Stimulated activated naive CD8-positive, alpha-beta T cell treated with anti-CD3 and anti-CD28 coated beads, Interleukin-15, Interleukin-2, amounts not matched to agents 100 ng/mL and 50 ng/mL, for 24 hours (primary cell): Measurements from ENCODE around the gene TGM2.

Experiments
- H3K27ac Mint-ChIP-seq: one replicate; pipeline ENCODE4 v1.8.0; 2021; ENCODE audit warnings: mild to moderate bottlenecking, mixed read lengths
- H3K27me3 Mint-ChIP-seq: one replicate; pipeline ENCODE4 v1.8.0; 2021; ENCODE audit warnings: mixed read lengths
- H3K36me3 Mint-ChIP-seq: one replicate; pipeline ENCODE4 v1.8.0; 2021; ENCODE audit warnings: low read depth, mixed read lengths
- H3K4me1 Mint-ChIP-seq: one replicate; pipeline ENCODE4 v1.8.0; 2021; ENCODE audit warnings: low read depth, mixed read lengths
- H3K4me3 Mint-ChIP-seq: one replicate; pipeline ENCODE4 v1.8.0; 2021; ENCODE audit warnings: mild to moderate bottlenecking, mixed read lengths
- H3K9me3 Mint-ChIP-seq: one replicate; pipeline ENCODE4 v1.8.0; 2021; ENCODE audit warnings: mixed read lengths

TGM2 gene

DNA sequence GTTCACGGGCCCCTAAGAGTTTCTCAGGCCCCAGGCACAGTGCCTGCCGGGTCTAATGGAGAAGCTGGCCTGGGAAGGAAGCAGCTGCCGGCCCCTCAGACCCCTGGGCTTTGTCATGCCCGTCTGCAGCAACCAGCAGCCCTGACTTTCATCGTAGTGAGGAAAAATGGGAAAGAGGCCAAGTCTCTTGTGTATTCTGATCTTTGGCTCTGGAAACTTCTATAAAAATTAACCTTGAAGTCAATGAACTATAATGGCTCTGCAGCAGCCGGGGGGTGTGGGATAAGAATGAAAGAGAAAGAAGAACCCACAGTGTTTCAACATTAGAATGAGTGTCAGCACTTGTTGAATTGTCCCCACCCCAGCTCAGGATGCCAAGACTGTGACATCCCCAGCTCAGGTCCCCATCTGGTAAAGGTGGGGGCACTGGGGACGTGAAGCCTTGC, 12.9 kb downstream of the TGM2 start:
- H3K27me3 Mint-ChIP-seq: peaks cover 20% of the 10 kb centered on the region
- no peaks in the 10 kb centered on the region for H3K36me3 Mint-ChIP-seq
- peaks cover 14% of the 10 kb centered on the region for H3K4me1 Mint-ChIP-seq
- H3K9me3 Mint-ChIP-seq: no peaks in the 10 kb centered on the region
- H3K4me3 Mint-ChIP-seq: peak overlapping the region; percentile 54
- peak overlapping the region; percentile 68 for H3K27ac Mint-ChIP-seq

DNA sequence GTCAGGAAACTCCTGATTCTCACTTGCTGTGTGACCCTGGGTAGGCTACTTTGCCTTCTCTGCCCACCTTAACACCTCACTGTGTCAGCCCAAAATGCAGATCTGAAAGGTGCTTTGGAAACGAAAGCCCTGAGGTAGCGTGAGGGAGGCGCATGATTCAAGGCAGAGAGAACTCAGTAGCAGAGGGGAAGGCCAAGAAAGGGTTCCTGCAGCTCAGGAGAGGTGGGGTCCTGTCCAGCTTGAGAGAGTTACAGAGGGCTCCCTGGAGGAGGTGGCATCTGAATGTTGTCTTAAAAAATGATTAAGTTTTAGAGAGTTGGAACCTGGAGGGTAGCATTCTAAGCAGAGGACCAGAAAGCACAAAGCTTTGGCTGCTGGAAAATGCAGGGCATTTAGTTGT, 13.6 kb downstream of the TGM2 start:
- Mint-ChIP-seq H3K4me3 (no peak overlapping the region), H3K27ac (no peak overlapping the region), H3K36me3 (no peaks in the 10 kb centered on the region), H3K27me3 (peaks cover 20% of the 10 kb centered on the region), H3K4me1 (peaks cover 14% of the 10 kb centered on the region), H3K9me3 (no peaks in the 10 kb centered on the region)

DNA sequence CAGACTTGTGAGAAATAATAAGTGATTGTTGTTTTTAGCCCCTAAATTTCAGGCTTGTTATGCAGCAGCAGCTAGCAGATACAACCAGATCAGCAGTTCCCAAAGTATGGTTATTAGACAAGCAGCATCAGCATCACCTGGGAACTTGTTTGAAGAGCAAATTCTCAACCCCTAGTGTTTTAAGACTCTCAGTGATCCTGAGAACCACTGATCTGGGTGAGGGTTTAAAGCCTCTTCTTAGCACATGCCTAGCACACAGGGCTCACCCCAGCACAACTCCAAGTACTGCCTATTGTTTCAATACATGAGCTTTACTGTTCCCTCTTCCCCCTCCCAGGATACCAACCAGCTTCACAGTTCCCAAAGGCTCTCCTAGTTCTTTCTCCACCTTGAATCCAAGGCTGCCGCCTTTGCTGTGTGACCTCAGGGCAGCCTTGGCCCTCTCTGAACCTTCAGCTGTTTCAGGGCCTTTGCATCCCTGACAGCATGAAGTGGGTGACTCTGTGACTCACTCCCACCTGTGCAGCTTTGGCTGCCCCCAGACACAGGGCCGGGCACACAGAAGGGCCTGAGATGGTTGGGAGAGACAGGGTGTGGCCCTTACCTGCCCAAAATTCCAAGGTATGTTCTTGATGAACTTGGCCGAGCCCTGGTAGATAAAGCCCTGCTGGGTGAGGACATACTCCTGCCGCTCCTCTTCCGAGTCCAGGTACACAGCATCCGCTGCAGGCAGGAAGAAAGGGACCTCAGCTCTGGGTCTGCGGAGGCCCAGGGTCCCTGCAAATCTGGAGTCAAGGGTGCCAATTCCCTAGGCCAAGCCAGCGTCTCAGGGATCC, 14.5 kb downstream of the TGM2 start:
- Mint-ChIP-seq H3K27me3 (peaks cover 20% of the 10 kb centered on the region), H3K36me3 (no peaks in the 10 kb centered on the region), H3K9me3 (no peaks in the 10 kb centered on the region), H3K4me3 (no peak overlapping the region), H3K27ac (no peak overlapping the region), H3K4me1 (peaks cover 14% of the 10 kb centered on the region)

DNA sequence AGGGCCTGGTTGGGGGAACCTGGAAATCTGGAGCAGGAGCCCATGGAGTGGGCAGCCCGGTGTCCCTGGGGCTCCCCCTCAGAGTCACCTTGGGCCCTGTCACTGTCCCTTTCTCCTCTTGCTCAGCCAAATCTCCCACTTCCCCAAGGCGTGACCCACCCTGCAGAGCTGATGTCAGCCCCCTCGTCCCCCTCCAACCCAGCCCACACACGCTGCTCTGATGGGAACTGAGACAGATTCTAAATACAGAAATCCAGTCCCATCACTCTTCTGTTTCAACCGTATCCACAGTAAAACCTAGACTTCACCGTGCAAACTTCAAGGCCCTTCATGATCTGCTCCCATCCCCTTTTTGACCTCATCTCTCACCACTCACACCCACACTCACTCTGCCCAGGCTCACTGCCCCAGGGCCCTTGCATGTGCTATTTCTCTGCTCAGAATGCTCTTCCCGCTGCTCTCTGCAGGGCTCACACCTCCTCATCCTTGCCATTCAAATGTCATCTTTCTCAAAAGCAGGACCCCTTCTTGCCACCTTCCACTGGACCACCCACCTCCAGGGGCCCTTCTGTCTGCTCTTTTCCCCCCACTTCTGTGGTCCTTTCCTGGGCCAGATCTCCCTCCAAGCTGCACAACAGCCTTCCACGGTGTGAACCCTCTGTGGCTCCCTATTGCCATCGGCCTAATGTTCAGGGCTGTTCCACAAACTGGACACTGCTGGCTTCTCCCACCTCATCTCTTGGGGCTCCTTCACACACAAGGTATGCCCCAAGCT, 16.6 kb downstream of the TGM2 start:
- Mint-ChIP-seq H3K4me3 (no peak overlapping the region), H3K27me3 (peaks cover 20% of the 10 kb centered on the region), H3K36me3 (no peaks in the 10 kb centered on the region), H3K4me1 (peaks cover 14% of the 10 kb centered on the region), H3K27ac (no peak overlapping the region), H3K9me3 (no peaks in the 10 kb centered on the region)

DNA sequence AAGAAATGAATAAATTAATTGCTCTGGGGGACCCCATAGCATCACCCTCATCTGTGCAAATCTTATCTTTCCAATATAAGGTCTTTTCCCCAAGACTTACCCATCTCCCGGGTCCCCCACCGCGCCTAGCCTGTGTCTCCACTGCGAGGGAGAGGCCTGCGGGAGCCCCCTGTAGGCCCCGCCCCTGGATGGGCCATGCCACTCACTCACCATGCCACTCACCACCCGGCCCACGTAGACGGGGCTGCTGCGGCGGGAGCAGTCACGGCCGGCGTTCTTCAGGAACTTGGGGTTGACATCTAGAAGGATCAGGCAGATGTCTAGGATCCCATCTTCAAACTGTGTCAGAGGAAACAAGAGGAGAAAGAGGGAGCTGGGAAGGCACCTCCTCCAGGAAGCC, 17.3 kb downstream of the TGM2 start:
- Mint-ChIP-seq H3K27ac (no peak overlapping the region), H3K4me1 (peaks cover 11% of the 10 kb centered on the region)

DNA sequence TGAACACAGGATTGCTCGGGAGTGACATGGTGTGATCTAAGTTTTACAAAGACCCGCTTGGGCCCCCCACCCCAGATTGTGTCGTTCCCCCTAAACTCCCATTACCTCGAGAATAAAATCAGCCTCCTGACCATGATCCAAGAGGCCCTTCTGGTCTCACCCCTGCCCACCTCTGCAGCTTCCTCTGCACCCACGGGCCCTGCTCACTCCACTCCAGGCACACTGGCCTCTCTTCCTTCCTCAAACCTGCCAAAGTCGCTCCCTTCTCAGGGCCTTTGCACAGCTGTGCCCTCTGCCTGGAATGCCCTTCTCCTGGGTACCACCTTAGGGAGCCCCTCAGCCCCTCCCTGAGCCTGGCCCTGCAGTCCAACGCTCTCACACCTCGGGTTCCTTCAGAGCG, 17.9 kb downstream of the TGM2 start:
- H3K4me3 Mint-ChIP-seq: no peak overlapping the region

More for the DNA sequence above, 17.3 kb downstream of the TGM2 start:
- Mint-ChIP-seq H3K27me3 (peaks cover 20% of the 10 kb centered on the region), H3K4me3 (no peak overlapping the region), H3K36me3 (no peaks in the 10 kb centered on the region), H3K9me3 (no peaks in the 10 kb centered on the region)

DNA sequence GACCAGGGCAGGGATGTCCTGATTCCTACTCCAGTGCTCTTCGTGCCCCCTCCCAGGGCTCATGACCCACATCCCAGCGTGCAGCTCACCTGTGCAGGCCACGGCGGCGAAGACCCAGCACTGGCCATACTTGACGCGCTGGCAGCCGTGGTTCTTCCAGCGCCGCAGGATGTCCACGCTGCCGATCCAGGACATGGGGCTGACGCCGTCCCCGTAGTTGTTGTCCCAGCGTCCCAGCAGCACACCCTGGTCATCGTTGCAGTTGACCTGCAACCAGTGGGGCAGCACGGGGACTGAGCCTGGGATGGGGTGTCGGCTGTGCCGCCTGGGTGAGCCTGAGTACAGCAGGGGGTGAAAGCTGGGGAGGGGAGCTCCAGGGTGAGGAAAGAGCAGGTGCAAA, 18.4 kb downstream of the TGM2 start:
- no peak overlapping the region for H3K27ac Mint-ChIP-seq
- H3K27me3 Mint-ChIP-seq: peaks cover 9% of the 10 kb centered on the region
- no peak overlapping the region for H3K4me3 Mint-ChIP-seq
- no peaks in the 10 kb centered on the region for H3K36me3 Mint-ChIP-seq
- H3K4me1 Mint-ChIP-seq: peaks cover under 1% of the 10 kb centered on the region
- H3K9me3 Mint-ChIP-seq: no peaks in the 10 kb centered on the region

More for the DNA sequence above, 17.9 kb downstream of the TGM2 start:
- Mint-ChIP-seq H3K27me3 (peaks cover 14% of the 10 kb centered on the region), H3K27ac (no peak overlapping the region), H3K36me3 (no peaks in the 10 kb centered on the region), H3K9me3 (no peaks in the 10 kb centered on the region), H3K4me1 (peaks cover 5% of the 10 kb centered on the region)

DNA sequence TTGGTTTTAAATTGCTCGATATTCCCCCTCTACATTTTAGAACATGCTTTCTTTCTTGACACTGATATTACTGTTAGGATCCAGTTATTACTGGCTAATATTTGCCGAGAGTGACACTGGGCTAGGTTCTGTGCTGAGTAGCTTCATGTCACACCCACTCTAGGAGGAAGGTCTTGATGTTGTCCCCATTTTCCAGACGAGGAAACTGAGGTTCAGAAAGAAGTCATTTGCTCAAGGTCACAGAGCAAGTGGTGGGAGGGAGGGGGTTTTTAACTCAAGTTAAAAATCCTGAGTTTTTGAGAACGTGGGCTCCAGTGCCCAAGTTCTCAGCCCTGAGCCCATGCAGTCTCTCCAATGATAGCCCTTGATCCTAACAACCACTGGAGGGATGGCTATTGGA, 18.9 kb downstream of the TGM2 start:
- Mint-ChIP-seq H3K27ac (no peak overlapping the region), H3K4me3 (no peak overlapping the region), H3K9me3 (no peaks in the 10 kb centered on the region), H3K27me3 (peaks cover 9% of the 10 kb centered on the region), H3K4me1 (no peaks in the 10 kb centered on the region), H3K36me3 (no peaks in the 10 kb centered on the region)

DNA sequence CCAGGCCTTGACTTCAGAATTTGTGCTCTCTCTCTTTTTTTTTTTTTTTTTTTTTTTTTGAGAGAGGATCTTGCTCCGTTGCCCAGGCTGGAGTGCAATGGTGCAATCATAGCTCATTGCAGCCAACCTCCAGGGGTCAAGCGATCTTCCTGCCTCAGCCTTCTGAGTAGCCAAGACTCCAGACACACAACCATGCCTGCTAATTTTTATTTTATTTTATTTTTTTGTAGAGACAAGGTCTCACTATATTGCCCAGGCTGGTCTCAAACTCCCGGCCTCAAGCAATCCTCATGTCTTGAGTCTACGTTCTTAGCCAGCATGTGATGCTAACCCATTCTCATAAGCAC, 19.4 kb downstream of the TGM2 start:
- peaks cover 6% of the 10 kb centered on the region for H3K27me3 Mint-ChIP-seq
- H3K4me1 Mint-ChIP-seq: no peaks in the 10 kb centered on the region
- H3K9me3 Mint-ChIP-seq: no peaks in the 10 kb centered on the region

DNA sequence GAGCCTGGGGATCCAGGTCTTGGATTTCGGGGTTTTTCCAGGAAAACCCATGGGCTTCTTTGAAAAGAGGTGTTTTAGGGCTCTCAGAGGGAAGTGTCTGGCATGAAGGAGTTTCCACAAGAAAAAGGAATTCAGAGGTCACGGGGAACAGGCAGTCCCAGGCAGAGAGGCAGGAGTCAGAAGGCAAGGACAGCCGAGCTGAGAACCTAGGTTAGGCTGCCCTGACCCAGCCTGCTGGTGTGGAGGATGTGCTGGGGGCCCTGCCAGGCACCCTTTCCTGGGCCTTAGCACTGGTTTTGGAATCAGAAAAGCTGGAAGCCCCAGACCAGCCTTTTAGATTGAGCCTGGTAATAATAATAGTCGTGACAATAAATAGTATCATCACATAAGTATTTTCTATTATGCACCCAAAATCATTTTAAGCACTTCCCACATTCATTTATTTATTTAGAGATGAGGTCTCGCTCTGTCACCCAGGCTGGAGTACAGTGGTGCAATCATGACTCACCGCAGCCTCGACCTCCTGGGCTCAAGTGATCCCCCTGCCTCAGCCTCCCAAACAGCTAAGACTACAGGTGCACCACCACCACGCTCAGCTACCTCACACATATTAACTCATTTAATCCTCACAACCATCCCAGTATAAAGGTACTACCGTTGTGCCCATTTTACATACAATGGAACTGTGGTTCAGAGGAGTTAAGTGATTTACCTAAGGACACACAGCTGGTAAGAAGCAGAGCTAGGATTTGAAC, 19.9 kb downstream of the TGM2 start:
- Mint-ChIP-seq H3K9me3 (no peaks in the 10 kb centered on the region), H3K4me3 (no peak overlapping the region), H3K36me3 (no peaks in the 10 kb centered on the region), H3K27ac (no peak overlapping the region), H3K27me3 (peaks cover under 1% of the 10 kb centered on the region), H3K4me1 (no peaks in the 10 kb centered on the region)

More for the DNA sequence above, 19.4 kb downstream of the TGM2 start:
- no peak overlapping the region for H3K27ac Mint-ChIP-seq
- H3K36me3 Mint-ChIP-seq: no peaks in the 10 kb centered on the region
- H3K4me3 Mint-ChIP-seq: no peak overlapping the region

DNA sequence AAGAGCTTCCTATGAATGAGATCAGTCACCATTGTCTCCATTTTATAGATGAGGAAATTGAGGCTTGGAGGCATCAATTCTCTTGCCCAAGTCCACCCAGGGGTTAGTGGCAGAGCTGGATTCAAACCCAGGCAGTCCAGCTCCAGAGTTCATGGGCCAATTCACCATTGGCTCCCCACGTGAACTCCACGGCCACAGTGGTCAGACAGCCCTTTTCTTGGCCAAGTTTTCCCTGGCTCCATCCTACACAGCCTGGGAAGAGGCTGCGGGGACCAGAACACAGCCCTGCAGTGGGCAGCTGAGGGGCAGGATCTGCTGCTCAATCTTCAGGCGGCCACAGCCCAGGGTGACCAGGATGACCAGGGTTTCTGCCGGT, 20.5 kb downstream of the TGM2 start:
- Mint-ChIP-seq H3K4me3 (no peak overlapping the region), H3K27me3 (no peaks in the 10 kb centered on the region), H3K9me3 (no peaks in the 10 kb centered on the region), H3K36me3 (no peaks in the 10 kb centered on the region), H3K4me1 (no peaks in the 10 kb centered on the region), H3K27ac (no peak overlapping the region)

DNA sequence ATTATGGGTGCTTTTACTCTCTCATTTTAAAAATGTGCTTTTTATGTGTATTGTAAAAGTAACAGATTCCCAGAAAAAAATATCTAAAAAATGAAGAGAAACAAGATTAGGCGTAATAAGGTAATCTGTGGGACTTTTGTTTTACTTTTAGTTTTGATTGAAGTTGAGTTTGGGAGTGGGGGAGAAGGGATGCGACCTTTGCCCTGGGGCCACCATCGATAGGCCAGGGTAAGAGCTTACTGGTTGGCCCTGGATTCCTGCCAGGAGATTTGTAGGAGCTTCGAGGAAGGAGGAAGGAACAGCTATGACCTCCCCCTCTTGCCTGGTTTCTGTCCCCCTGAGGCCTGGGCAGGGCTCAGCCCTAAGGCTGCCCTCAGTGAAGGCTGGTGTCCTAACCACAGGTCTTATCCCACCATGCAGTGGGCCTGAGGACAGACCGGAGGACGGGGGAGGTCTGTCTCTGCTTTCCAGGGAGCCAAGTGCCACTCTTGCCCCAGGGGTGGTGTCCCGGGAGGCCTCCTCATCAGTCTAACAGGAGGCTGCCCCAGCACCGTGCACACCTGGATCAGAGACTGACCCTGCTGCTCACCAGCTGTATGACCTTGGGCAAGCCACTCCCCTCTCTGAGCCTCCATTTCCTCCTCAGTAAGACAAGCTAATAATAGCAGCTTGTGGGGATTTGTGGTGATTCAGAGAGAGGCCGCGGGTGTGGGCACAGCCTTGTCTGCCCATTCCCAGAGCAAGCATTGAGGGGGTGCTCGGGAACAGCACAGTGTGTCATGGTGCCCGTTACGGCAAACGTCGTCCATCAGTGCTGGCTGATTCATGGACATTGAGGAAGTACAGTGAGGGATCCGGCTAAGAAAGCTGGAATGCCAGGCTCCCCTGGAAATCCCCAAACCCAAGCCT, 21.2 kb downstream of the TGM2 start:
- H3K27me3 Mint-ChIP-seq: no peaks in the 10 kb centered on the region
- no peaks in the 10 kb centered on the region for H3K36me3 Mint-ChIP-seq
- no peak overlapping the region for H3K4me3 Mint-ChIP-seq
- H3K4me1 Mint-ChIP-seq: no peaks in the 10 kb centered on the region
- H3K27ac Mint-ChIP-seq: no peak overlapping the region
- no peaks in the 10 kb centered on the region for H3K9me3 Mint-ChIP-seq

DNA sequence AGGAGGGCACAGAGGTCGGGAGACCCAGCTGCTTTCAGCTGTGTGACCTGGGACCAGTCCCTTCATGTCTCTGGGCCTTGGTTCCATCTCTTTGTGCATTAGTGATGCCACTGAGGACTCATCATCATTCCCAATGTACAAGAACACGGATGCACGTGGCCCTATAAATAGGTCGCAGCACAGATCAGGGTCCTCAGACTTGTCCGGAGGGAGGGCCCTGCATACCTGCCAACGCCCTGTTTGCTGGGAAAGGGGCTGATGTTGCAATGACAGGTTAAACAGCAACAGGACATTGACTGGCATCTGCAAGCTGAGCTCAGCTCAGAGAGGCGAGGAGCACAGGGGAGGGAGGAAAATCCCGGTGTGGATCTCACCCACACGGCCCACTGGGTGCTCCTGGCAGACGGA, 21.8 kb downstream of the TGM2 start:
- Mint-ChIP-seq H3K27me3 (no peaks in the 10 kb centered on the region), H3K36me3 (no peaks in the 10 kb centered on the region), H3K27ac (no peak overlapping the region), H3K4me1 (no peaks in the 10 kb centered on the region), H3K4me3 (no peak overlapping the region), H3K9me3 (no peaks in the 10 kb centered on the region)

DNA sequence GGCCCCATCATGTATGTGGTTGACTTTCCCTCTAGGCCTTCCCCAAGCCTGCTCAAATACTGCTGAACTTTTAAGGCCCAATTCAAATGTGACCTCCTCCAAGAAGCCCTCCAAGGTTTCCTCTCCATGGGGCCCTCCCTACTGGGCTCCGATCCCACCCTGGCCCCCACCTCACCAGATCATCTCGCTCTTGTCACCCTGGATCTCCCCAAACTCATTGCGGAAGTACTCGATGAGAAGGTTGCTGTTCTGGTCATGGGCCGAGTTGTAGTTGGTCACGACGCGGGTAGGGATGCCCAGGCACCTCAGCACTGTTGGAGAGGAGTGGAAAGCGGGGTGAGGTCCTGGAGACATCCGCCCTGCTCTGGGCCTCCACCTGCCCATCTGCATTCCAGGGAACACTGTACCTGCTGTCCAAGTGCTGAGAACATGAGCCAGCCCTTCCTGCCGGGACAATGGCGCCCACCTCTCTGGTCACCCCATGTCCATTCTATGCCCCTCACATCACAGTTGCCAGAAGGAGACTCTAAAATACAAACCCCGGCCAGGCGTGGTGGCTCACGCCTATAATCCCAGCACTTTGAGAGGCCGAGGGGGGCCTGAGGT, 23.1 kb downstream of the TGM2 start:
- Mint-ChIP-seq H3K4me3 (no peak overlapping the region), H3K36me3 (no peaks in the 10 kb centered on the region), H3K4me1 (no peaks in the 10 kb centered on the region), H3K27me3 (no peaks in the 10 kb centered on the region), H3K9me3 (no peaks in the 10 kb centered on the region), H3K27ac (no peak overlapping the region)
